ENCODE data around the gene ITGB7. TPM values are rescaled to one million over a fixed set of nuclear protein-coding genes. Genes with fewer than 3 reads are reported as not detected.
A peak's percentile ranks its signal among the peaks of the same experiment; 100 is the strongest.

ITGB7 gene
- total and polyA plus RNA-seq, 10 donors, result 23.9 to 75.5 (median 55.8) TPM

GRCh38 chr12:53187145-53187899 is 19.7 kb downstream of the ITGB7 start:
- no peaks in the 10 kb centered on the region for H3K27me3 ChIP-seq (replicated peaks in 1 of 7)
- 88 to 97% (median 89%) methylated on average over 13 to 15 of the region's 15 CpGs for WGBS, 5 donors
- H3K4me3 ChIP-seq, result no peak overlapping the region
- no peak for DNase-seq
- H3K4me1 ChIP-seq, result peaks cover 11 to 69% (median 35%) of the 10 kb centered on the region in 6 donors
- H3K36me3 ChIP-seq, result peaks cover 0 to 99% (median 77%) of the 10 kb centered on the region in 6 donors
- H3K9me3 ChIP-seq, result no peaks in the 10 kb centered on the region
- H3K27ac ChIP-seq, result no peak overlapping the region
- no peak for TF ChIP-seq POLR2A (IDR thresholded peaks at IDR 0.05)
- peak in 1 of 3 donors; percentile 22 for TF ChIP-seq POLR2AphosphoS5 (IDR thresholded peaks at IDR 0.05)
- intact Hi-C loops (cut with DNase I; ENCODE audit: low total_unique reads), result no loop called here

DNA sequence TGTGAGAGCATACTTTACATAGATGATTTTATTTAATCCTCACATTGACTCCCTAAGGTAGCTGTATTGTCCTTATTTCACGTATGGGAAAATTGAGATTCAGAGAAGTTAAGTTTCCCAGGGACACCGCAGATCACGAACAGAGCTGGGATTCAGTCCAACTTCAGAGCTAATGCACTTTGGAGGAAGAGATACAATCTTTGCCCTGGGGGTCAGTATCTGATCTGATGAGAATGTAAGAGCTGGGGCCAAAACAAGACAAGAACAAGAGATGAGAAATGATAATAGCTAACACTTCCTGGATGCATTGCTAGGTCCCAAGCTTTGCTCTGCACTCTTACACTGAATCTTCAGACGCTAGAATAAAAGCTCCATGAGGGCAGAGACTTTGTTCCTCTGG is 20.3 kb downstream of the ITGB7 start:
- DNase-seq, result no peak
- Histone ChIP-seq H3K27me3 (replicated peaks in 1 of 7) (no peaks in the 10 kb centered on the region), H3K27ac (no peak overlapping the region), H3K4me3 (no peak overlapping the region), H3K9me3 (no peaks in the 10 kb centered on the region), H3K4me1 (peaks cover 17 to 74% (median 41%) of the 10 kb centered on the region in 6 donors), H3K36me3 (peaks cover 0 to 99% (median 74%) of the 10 kb centered on the region in 6 donors)
- TF ChIP-seq POLR2A (IDR thresholded peaks at IDR 0.05), result no peak
- no peak for TF ChIP-seq POLR2AphosphoS5 (IDR thresholded peaks at IDR 0.05)
- no peak for TF ChIP-seq CTCF (IDR thresholded peaks at IDR 0.05 in 8 of 11, conservative IDR thresholded peaks at IDR 0.05 in 3 of 11)
- 88 to 97% (median 93%) methylated on average over 4 of the region's 4 CpGs for WGBS, 5 donors
- intact Hi-C loops (cut with DNase I; ENCODE audit: low total_unique reads), result no loop called here

DNA sequence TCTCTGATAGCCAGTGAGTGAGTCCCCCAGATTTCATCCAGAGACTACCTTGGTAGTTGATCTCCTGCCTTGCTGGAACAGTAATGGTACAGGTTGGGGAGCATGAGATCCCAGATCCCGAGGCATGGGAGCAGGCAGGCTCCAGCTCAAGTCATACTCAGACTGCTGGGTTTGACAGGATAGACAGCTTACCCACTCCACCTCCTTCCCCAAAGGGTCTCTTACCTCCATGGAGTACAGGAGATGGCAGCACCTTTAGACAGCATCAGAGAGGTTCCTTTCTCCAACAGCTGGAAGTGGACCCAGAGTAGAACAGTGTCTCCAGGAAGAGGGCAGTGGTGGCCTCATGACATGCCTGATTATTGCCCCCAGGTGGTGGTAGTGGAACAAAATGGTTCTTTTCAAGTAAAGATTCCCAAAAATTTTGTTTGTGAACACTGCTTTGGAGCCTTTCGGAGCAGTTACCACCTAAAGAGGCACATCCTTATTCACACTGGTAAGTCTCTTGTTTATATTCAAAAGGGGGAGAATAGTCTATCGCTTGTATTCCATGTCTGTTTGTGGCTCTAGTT is 21.4 kb downstream of the ITGB7 start:
- WGBS, 5 donors, result 95 to 99% (median 98%) methylated on average over 3 of the region's 3 CpGs
- Histone ChIP-seq H3K27ac (peak overlapping the region in 1 of 8 donors; percentile 21), H3K27me3 (replicated peaks in 1 of 7) (no peaks in the 10 kb centered on the region), H3K9me3 (no peaks in the 10 kb centered on the region), H3K36me3 (peaks cover 0 to 90% (median 66%) of the 10 kb centered on the region in 6 donors), H3K4me3 (no peak overlapping the region), H3K4me1 (peaks cover 24 to 76% (median 49%) of the 10 kb centered on the region in 6 donors)
- DNase-seq, result no peak
- TF ChIP-seq POLR2A (IDR thresholded peaks at IDR 0.05), result no peak
- TF ChIP-seq POLR2AphosphoS5 (IDR thresholded peaks at IDR 0.05), result no peak
- no peak for TF ChIP-seq CTCF (IDR thresholded peaks at IDR 0.05 in 8 of 11, conservative IDR thresholded peaks at IDR 0.05 in 3 of 11)
- intact Hi-C loops (cut with DNase I; ENCODE audit: low total_unique reads), result no loop called here

DNA sequence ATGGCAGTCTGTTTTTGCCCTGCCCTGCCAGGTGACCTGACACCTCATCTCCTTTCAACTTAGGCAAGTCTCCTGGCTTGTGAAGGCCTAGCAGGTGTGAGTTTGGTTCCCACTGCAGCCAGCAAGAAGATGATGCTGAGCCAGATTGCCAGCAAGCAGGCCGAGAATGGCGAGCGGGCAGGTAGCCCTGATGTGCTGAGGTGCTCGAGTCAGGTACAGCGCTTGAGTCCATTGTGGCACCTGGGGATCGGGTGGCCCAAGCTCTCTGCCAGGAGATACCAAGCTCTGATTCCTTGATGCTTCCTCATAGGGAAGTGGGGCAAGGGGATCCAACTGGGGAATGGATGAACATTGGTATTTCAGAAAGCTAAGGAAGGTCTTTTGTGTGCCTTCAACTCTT is 22.2 kb downstream of the ITGB7 start:
- intact Hi-C loops (cut with DNase I; ENCODE audit: low total_unique reads), result no loop called here
- 91 to 97% (median 96%) methylated on average over 3 to 6 of the region's 6 CpGs for WGBS, 5 donors
- Histone ChIP-seq H3K4me1 (peaks cover 24 to 70% (median 43%) of the 10 kb centered on the region in 6 donors), H3K27me3 (replicated peaks in 1 of 7) (no peaks in the 10 kb centered on the region), H3K27ac (no peak overlapping the region), H3K9me3 (no peaks in the 10 kb centered on the region), H3K36me3 (peaks cover 0 to 82% (median 66%) of the 10 kb centered on the region in 6 donors), H3K4me3 (no peak overlapping the region)
- no peak for TF ChIP-seq CTCF (IDR thresholded peaks at IDR 0.05 in 8 of 11, conservative IDR thresholded peaks at IDR 0.05 in 3 of 11)
- peak in 2 of 3 donors; percentile 31 to 45 for TF ChIP-seq POLR2AphosphoS5 (IDR thresholded peaks at IDR 0.05)
- TF ChIP-seq POLR2A (IDR thresholded peaks at IDR 0.05), result no peak
- no peak for DNase-seq
